Posterior cingulate gyrus (tissue), 11 donors: ENCODE data around the gene IFNE.

Experiments
- DNase-seq, 10 donors: peaks; one replicate each; pipeline versions ENCODE4 v3.0.0 to v3.0.0-alpha.2; 2020 to 2021; ENCODE audit warnings: mixed read lengths in 3 of 10
- intact Hi-C: fragments of 100-400 bp; cut with DNase I; formaldehyde crosslinking; loops from one replicate; pipeline ENCODE4 v1.15.1; 2023

Gene IFNE

GRCh38 chr9:21482213-21482612 lies at the start of gene IFNE:
Gene IFNE (minus strand): TSS chr9:21482313. CDS start chr9:21481694, 619 bp downstream.
- no peak for DNase-seq
- intact Hi-C loops = no loop called here

GRCh38 chr9:21528123-21528808 lies 46.2 kb upstream of the IFNE start:
- DNase-seq = peak in 1 of 10 donors; percentile 50

GRCh38 chr9:21527579-21527978 lies 45.5 kb upstream of the IFNE start:
- DNase-seq = peak in 1 of 10 donors; percentile 49
- intact Hi-C loops = no loop called here

More at GRCh38 chr9:21528123-21528808, 46.2 kb upstream of the IFNE start:
- intact Hi-C loops = no loop called here

GRCh38 chr9:21525174-21525573 lies 43.1 kb upstream of the IFNE start:
- intact Hi-C loops = no loop called here
- DNase-seq = no peak

GRCh38 chr9:21524099-21524830 lies 42.2 kb upstream of the IFNE start:
- intact Hi-C loops = no loop called here
- no peak for DNase-seq

- intact Hi-C loops = no loop called here
- DNase-seq = no peak
These were observed 41.2 kb upstream of the IFNE start for GRCh38 chr9:21523021-21524014.

- no peak for DNase-seq
- intact Hi-C loops = no loop called here
These were observed 40.2 kb upstream of the IFNE start for GRCh38 chr9:21522348-21522747.

GRCh38 chr9:21521448-21521847 lies 39.3 kb upstream of the IFNE start:
- intact Hi-C loops = no loop called here
- DNase-seq = no peak

GRCh38 chr9:21520501-21521228 lies 38.6 kb upstream of the IFNE start:
- DNase-seq = no peak
- intact Hi-C loops = no loop called here

- no peak for DNase-seq
- intact Hi-C loops = no loop called here
These were observed 37.8 kb upstream of the IFNE start for GRCh38 chr9:21519855-21520434.

GRCh38 chr9:21516796-21517195 lies 34.7 kb upstream of the IFNE start:
- no peak for DNase-seq
- intact Hi-C loops = no loop called here

GRCh38 chr9:21513431-21513830 lies 31.3 kb upstream of the IFNE start:
- intact Hi-C loops = no loop called here
- no peak for DNase-seq

- DNase-seq = no peak
- intact Hi-C loops = no loop called here
These were observed 28.7 kb upstream of the IFNE start for GRCh38 chr9:21510806-21511205.

GRCh38 chr9:21507483-21507790 lies 25.3 kb upstream of the IFNE start:
- no peak for DNase-seq
- intact Hi-C loops = no loop called here

GRCh38 chr9:21506626-21507482 lies 24.7 kb upstream of the IFNE start:
- intact Hi-C loops = no loop called here
- no peak for DNase-seq

GRCh38 chr9:21505425-21506179 lies 23.5 kb upstream of the IFNE start:
- intact Hi-C loops = no loop called here
- no peak for DNase-seq

GRCh38 chr9:21504894-21505293 lies 22.8 kb upstream of the IFNE start:
- DNase-seq = no peak
- intact Hi-C loops = no loop called here

GRCh38 chr9:21504113-21504512 lies 22.0 kb upstream of the IFNE start:
- intact Hi-C loops = no loop called here
- DNase-seq = no peak
